ENCODE measurements around the gene TSHR. TPM values are rescaled to one million over a fixed set of nuclear protein-coding genes. Genes with fewer than 3 reads are reported as not detected.
A peak's percentile ranks its signal among the peaks of the same experiment; 100 is the strongest.

TSHR gene
- total RNA-seq, 1 experiment from 2014 or later, result not detected

- Histone ChIP-seq H3K4me3 (ENCODE audit: low read length) (no peak overlapping the region), H3K9ac (ENCODE audit: low read length) (no peak overlapping the region), H3K27ac (ENCODE audit: low read length) (no peak overlapping the region), H3K4me1 (ENCODE audit: insufficient read depth, low read length) (no peaks in the 10 kb centered on the region), H3K4me2 (ENCODE audit: low read length) (no peak overlapping the region), H3K27me3 (ENCODE audit: low read length) (peaks cover 43% of the 10 kb centered on the region), H4K20me1 (ENCODE audit: low read length) (no peaks in the 10 kb centered on the region), H3K9me3 (ENCODE audit: low read length) (no peaks in the 10 kb centered on the region), H3K36me3 (ENCODE audit: low read depth, low read length) (no peaks in the 10 kb centered on the region), H2AFZ (ENCODE audit: low read length) (no peak overlapping the region), H3K9me2 (replicated peaks; ENCODE audit: low read length) (no peaks in the 10 kb centered on the region), H3K79me2 (ENCODE audit: low read length) (no peaks in the 10 kb centered on the region), H3F3A (ENCODE audit: low read length, unreplicated experiment) (no peaks in the 10 kb centered on the region)
- POLR2A ChIA-PET (ENCODE audit: unreplicated experiment), result no interaction called here
- BruUV-seq (replicated peaks), result no TSS peak
- intact Hi-C loops (cut with micrococcal nuclease), result no loop called here
- TF ChIP-seq EZH2 (IDR thresholded peaks at IDR 0.05; ENCODE audit: low read length, unreplicated experiment), result no peak
- no peak for TF ChIP-seq EZH2phosphoT487 (IDR thresholded peaks at IDR 0.05; ENCODE audit: borderline replicate concordance, low read length)
- TF ChIP-seq, protein P1, sequence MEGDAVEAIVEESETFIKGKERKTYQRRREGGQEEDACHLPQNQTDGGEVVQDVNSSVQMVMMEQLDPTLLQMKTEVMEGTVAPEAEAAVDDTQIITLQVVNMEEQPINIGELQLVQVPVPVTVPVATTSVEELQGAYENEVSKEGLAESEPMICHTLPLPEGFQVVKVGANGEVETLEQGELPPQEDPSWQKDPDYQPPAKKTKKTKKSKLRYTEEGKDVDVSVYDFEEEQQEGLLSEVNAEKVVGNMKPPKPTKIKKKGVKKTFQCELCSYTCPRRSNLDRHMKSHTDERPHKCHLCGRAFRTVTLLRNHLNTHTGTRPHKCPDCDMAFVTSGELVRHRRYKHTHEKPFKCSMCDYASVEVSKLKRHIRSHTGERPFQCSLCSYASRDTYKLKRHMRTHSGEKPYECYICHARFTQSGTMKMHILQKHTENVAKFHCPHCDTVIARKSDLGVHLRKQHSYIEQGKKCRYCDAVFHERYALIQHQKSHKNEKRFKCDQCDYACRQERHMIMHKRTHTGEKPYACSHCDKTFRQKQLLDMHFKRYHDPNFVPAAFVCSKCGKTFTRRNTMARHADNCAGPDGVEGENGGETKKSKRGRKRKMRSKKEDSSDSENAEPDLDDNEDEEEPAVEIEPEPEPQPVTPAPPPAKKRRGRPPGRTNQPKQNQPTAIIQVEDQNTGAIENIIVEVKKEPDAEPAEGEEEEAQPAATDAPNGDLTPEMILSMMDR (conservative IDR thresholded peaks at IDR 0.05; ENCODE audit: low read depth, low read length), result no peak
- no peak for DNase-seq
- CTCF ChIA-PET, result no interaction called here
- no peak for ATAC-seq
Observed at GRCh38 chr14:80982711-80983110, 27.3 kb downstream of the TSHR start.

GRCh38 chr14:80987235-80988032 is 32.0 kb downstream of the TSHR start:
- H3K4me3 ChIP-seq (ENCODE audit: low read length), result no peak overlapping the region; the same call in 1 of the 2 replicates
- DNase-seq (peak; percentile 87), ATAC-seq (peak; percentile 92)
- TF ChIP-seq, protein P1 (conservative IDR thresholded peaks at IDR 0.05; ENCODE audit: low read depth, low read length), result peak; percentile 93
- TF ChIP-seq EZH2phosphoT487 (IDR thresholded peaks at IDR 0.05; ENCODE audit: borderline replicate concordance, low read length) (no peak), EZH2 (IDR thresholded peaks at IDR 0.05; ENCODE audit: low read length, unreplicated experiment) (no peak)
- no TSS peak for BruUV-seq (replicated peaks)
- peaks cover 46% of the 10 kb centered on the region for H3K27me3 ChIP-seq (ENCODE audit: low read length)
- peak overlapping the region; percentile 34 for H3K4me2 ChIP-seq (ENCODE audit: low read length)
- no peaks in the 10 kb centered on the region for H3K9me3 ChIP-seq (ENCODE audit: low read length)
- H3K79me2 ChIP-seq (ENCODE audit: low read length), result no peaks in the 10 kb centered on the region
- 0 out of 2 replicates have a peak overlapping the region, but pooled peaks have one; percentile 6 for H2AFZ ChIP-seq (ENCODE audit: low read length)
- CTCF ChIA-PET, result interaction anchor here (0.5 to 1.4 kb wide), 9 partner anchors 9 to 1178 kb away, joined by 3 to 16 read pairs (median 4); partner anchors contain the start of genes CEP128 and TSHR
- H3K4me1 ChIP-seq (ENCODE audit: insufficient read depth, low read length), result no peaks in the 10 kb centered on the region
- no peaks in the 10 kb centered on the region for H3K36me3 ChIP-seq (ENCODE audit: low read depth, low read length)
- H4K20me1 ChIP-seq (ENCODE audit: low read length), result no peaks in the 10 kb centered on the region
- H3K9ac ChIP-seq (ENCODE audit: low read length), result no peak overlapping the region
- H3K9me2 ChIP-seq (replicated peaks; ENCODE audit: low read length), result no peaks in the 10 kb centered on the region
- no peak overlapping the region for H3K27ac ChIP-seq (ENCODE audit: low read length)
- POLR2A ChIA-PET (ENCODE audit: unreplicated experiment), result interaction anchor here (0.7 kb wide), 1 partner anchor 22 kb away, joined by 3 read pairs; no protein-coding TSS in a partner anchor
- intact Hi-C loops (cut with micrococcal nuclease), result loop anchor here (1.0 kb wide), 1 partner anchor 33 kb away; no protein-coding TSS in a partner anchor
- no peaks in the 10 kb centered on the region for H3F3A ChIP-seq (ENCODE audit: low read length, unreplicated experiment)

- no peaks in the 10 kb centered on the region for H3K79me2 ChIP-seq (ENCODE audit: low read length)
Observed at GRCh38 chr14:80988192-80988591, 32.8 kb downstream of the TSHR start.

More at GRCh38 chr14:80988192-80988591, 32.8 kb downstream of the TSHR start:
- no peak for DNase-seq
- H2AFZ ChIP-seq (ENCODE audit: low read length), result no peak overlapping the region
- POLR2A ChIA-PET (ENCODE audit: unreplicated experiment), result no interaction called here
- intact Hi-C loops (cut with micrococcal nuclease), result no loop called here
- no peak overlapping the region for H3K27ac ChIP-seq (ENCODE audit: low read length)
- CTCF ChIA-PET, result interaction anchor here (1.2 kb wide), 1 partner anchor 8 kb away, joined by 5 read pairs; no protein-coding TSS in a partner anchor
- peaks cover 45% of the 10 kb centered on the region for H3K27me3 ChIP-seq (ENCODE audit: low read length)
- no peak for TF ChIP-seq EZH2 (IDR thresholded peaks at IDR 0.05; ENCODE audit: low read length, unreplicated experiment)
- TF ChIP-seq, protein P1 (conservative IDR thresholded peaks at IDR 0.05; ENCODE audit: low read depth, low read length), result no peak
- no peak for TF ChIP-seq EZH2phosphoT487 (IDR thresholded peaks at IDR 0.05; ENCODE audit: borderline replicate concordance, low read length)
- BruUV-seq (replicated peaks), result no TSS peak
- no peaks in the 10 kb centered on the region for H3K36me3 ChIP-seq (ENCODE audit: low read depth, low read length)
- ATAC-seq, result no peak
- H3K9ac ChIP-seq (ENCODE audit: low read length), result no peak overlapping the region
- no peak overlapping the region for H3K4me2 ChIP-seq (ENCODE audit: low read length)
- H4K20me1 ChIP-seq (ENCODE audit: low read length), result no peaks in the 10 kb centered on the region
- H3F3A ChIP-seq (ENCODE audit: low read length, unreplicated experiment), result no peaks in the 10 kb centered on the region
- H3K4me1 ChIP-seq (ENCODE audit: insufficient read depth, low read length), result no peaks in the 10 kb centered on the region
- H3K4me3 ChIP-seq (ENCODE audit: low read length), result no peak overlapping the region
- H3K9me3 ChIP-seq (ENCODE audit: low read length), result no peaks in the 10 kb centered on the region
- H3K9me2 ChIP-seq (replicated peaks; ENCODE audit: low read length), result no peaks in the 10 kb centered on the region
